Lower lobe of right lung (tissue), 2 donors: ENCODE results near the gene CPT1C. TPM values are rescaled to one million over a fixed set of nuclear protein-coding genes. Genes with fewer than 3 reads are reported as not detected.

Source experiments
- ATAC-seq, 2 donors: fragments of 200-7000 bp; cut with Tn5 transposase; one replicate each; pipeline ENCODE4 v1.9.1; 2020 to 2022; ENCODE audit warnings: mild to moderate bottlenecking in 2 of 2, moderate library complexity in 2 of 2
- DNase-seq: peaks from one replicate; pipeline ENCODE4 v3.0.0-alpha.2; 2020
- H3K27ac ChIP-seq: fragments of 200-600 bp; one replicate; pipeline ENCODE4 v1.8.0; 2022
- H3K27me3 ChIP-seq: fragments of 200-600 bp; one replicate; pipeline ENCODE4 v1.8.0; 2022; ENCODE audit warnings: low read depth
- H3K36me3 ChIP-seq: fragments of 200-600 bp; one replicate; pipeline ENCODE4 v1.8.0; 2022; ENCODE audit warnings: mild to moderate bottlenecking
- H3K4me1 ChIP-seq: fragments of 200-600 bp; one replicate; pipeline ENCODE4 v1.8.0; 2022
- H3K4me3 ChIP-seq: fragments of 200-600 bp; one replicate; pipeline ENCODE4 v1.8.0; 2022; ENCODE audit warnings: mild to moderate bottlenecking
- H3K9me3 ChIP-seq: fragments of 200-600 bp; one replicate; pipeline ENCODE4 v1.8.0; 2022
- intact Hi-C: fragments of 100-400 bp; cut with DNase I; formaldehyde crosslinking; loops from one replicate; pipeline ENCODE4 v1.11.0; 2022
- total RNA-seq: library from RNA; stranded (reverse); fragmentation: NEBNext Ultra II Directional; extraction: Animal tissue kit (Norgen Biotek cat#: 25700); gene quantifications from one replicate; pipeline ENCODE4 v1.2.1, GENCODE V29; 2021
- TF ChIP-seq, protein P1 (sequence below): fragments of 200-600 bp; IDR thresholded peaks from one replicate; pipeline ENCODE4 v1.8.0; 2022; ENCODE audit warnings: antibody characterized with exemption, mild to moderate bottlenecking
- donor health status: DM: no; HTN: yes; CAD: no; lungs with severe emphysema.

The CPT1C gene
- total RNA-seq, 1 donor from 2014 or later, result 3.8 TPM

DNA sequence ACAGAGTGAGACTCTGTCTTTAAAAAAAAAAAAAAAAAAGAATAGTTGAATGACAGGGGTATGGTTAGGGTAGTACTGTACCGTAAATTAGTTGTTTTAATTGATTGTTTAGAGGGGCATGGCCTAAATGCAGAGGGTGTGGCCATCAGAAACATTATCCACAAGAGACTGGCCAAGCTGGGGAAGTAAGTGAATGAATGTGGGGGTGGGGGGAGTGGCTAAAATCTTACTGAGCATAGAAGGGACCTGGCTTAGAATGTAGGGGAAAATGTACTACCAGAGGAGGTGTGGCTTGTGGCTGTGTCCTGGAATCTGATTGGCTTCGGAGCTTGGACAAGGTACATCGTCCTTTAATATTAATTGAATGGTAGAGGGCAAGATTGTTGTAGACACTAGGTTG is 21.4 kb upstream of the CPT1C start:
- ATAC-seq, result no peak
- intact Hi-C loops, result no loop called here
- DNase-seq, result no peak
- TF ChIP-seq, protein P1, sequence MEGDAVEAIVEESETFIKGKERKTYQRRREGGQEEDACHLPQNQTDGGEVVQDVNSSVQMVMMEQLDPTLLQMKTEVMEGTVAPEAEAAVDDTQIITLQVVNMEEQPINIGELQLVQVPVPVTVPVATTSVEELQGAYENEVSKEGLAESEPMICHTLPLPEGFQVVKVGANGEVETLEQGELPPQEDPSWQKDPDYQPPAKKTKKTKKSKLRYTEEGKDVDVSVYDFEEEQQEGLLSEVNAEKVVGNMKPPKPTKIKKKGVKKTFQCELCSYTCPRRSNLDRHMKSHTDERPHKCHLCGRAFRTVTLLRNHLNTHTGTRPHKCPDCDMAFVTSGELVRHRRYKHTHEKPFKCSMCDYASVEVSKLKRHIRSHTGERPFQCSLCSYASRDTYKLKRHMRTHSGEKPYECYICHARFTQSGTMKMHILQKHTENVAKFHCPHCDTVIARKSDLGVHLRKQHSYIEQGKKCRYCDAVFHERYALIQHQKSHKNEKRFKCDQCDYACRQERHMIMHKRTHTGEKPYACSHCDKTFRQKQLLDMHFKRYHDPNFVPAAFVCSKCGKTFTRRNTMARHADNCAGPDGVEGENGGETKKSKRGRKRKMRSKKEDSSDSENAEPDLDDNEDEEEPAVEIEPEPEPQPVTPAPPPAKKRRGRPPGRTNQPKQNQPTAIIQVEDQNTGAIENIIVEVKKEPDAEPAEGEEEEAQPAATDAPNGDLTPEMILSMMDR, result no peak
- Histone ChIP-seq H3K4me1 (peaks cover 19% of the 10 kb centered on the region), H3K27me3 (no peaks in the 10 kb centered on the region), H3K27ac (no peak overlapping the region), H3K36me3 (peaks cover 3% of the 10 kb centered on the region), H3K9me3 (no peaks in the 10 kb centered on the region), H3K4me3 (no peak overlapping the region)

DNA sequence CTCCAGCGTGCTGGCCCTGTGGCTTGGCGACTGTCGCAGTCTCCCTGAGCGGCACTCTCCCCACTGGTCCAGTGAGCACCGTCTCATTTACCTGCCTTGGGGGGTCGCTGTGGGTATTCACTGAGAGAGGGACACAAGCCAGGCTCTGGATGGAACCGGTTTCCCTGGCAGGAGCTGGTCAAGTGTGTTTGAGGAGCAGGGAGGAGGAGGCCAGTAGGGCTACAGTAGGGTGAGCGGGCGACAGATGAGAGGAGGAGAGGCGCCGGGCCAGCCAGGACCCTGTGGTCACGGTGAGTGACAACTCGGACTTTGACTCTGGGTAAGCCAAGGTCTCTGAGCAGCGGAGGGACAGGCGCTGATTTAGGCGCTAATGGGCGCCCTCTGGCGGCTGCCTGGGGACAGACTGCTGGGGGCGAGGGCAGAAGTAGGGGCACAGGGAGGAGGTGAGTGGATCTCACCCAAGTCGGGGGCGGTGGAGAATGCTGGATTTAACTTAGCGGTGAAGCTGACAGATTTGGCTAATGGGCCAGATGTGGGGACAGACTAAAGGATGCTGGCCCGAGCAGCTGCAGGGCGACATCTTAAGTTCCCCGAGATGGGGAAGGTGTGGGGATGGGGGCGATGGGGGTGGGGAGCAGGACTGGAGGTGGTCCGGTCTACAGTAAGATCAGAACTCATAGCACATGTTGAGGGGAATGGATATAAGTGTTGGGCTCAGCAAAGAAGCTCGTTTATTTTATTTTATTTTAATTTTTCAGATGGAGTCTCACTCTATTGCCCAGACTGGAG is 18.6 kb upstream of the CPT1C start:
- Histone ChIP-seq H3K4me3 (no peak overlapping the region), H3K4me1 (peaks cover 15% of the 10 kb centered on the region), H3K36me3 (peaks cover 3% of the 10 kb centered on the region), H3K9me3 (no peaks in the 10 kb centered on the region), H3K27ac (no peak overlapping the region), H3K27me3 (no peaks in the 10 kb centered on the region)
- DNase-seq (peak; percentile 84), ATAC-seq (peak; percentile 18 to 21)
- TF ChIP-seq, protein P1, result peak; percentile 89
- intact Hi-C loops, result no loop called here

DNA sequence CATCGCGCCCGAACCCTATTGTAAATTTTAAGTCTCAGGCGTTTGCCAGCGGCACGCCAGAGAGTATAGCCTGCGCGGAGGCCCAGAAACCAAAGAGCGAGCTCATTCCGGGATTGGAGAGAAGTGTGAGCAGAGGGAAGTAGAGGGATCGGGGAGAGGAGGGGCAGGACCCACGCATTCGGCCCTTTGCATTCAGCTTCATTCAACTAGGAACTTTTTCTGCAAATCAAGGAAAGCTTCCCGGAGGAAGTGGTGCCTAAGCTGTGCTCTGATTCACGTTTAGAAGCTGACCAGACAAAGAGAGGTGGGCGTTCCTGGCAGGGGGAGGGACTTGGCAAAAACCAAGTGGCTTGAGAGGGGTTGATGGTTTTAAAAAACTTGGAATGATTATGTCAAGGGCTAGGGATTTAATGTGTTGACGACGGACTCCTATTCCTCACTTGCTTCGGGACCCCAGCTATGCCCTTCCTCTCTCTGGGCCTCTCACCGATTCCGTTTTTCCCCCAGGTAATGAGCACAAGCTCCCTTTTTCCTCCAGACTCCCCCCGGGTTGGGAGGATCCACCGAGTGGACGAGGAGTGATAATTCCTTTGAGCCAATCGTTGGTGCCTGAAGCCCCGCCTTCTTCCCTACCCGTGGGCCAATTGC is 14.7 kb upstream of the CPT1C start:
- H3K4me1 ChIP-seq, result peaks cover 45% of the 10 kb centered on the region
- H3K27me3 ChIP-seq, result no peaks in the 10 kb centered on the region
- H3K27ac ChIP-seq, result peak overlapping the region; percentile 92
- DNase-seq (peak; percentile 87), ATAC-seq (peak; percentile 66 to 67)
- H3K9me3 ChIP-seq, result no peaks in the 10 kb centered on the region
- TF ChIP-seq, protein P1, result no peak
- peak overlapping the region; percentile 88 for H3K4me3 ChIP-seq
- intact Hi-C loops, result no loop called here
- H3K36me3 ChIP-seq, result peaks cover 10% of the 10 kb centered on the region

DNA sequence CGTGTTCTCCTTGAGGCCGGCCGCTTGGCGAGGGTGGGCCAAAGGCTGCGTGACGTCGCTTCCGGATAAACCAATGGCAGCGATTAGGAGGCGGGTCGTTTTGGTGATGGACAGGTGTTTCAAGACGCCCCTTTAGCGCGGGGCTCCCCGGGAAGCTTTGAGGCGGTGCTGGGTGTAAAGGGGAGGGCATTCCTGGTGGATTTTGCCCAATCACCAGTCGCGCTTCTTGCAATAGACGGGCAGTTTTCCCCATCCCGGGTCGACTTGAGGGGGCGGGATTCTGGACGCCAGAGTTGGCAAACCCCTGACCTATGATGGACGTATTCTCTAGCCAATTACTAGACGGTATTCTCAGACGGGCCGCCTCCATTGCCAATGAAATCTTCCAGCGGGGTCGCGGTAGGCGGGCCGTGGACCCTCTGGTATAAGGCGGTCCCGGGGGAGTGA is 14.1 kb upstream of the CPT1C start:
- intact Hi-C loops, result no loop called here
- TF ChIP-seq, protein P1, result no peak
- peaks cover 44% of the 10 kb centered on the region for H3K4me1 ChIP-seq
- H3K9me3 ChIP-seq, result no peaks in the 10 kb centered on the region
- no peaks in the 10 kb centered on the region for H3K27me3 ChIP-seq
- peak; percentile 89 to 93 for ATAC-seq
- H3K27ac ChIP-seq, result peak overlapping the region; percentile 92
- peak overlapping the region; percentile 88 for H3K4me3 ChIP-seq
- peak; percentile 99 for DNase-seq
- H3K36me3 ChIP-seq, result peaks cover 14% of the 10 kb centered on the region

DNA sequence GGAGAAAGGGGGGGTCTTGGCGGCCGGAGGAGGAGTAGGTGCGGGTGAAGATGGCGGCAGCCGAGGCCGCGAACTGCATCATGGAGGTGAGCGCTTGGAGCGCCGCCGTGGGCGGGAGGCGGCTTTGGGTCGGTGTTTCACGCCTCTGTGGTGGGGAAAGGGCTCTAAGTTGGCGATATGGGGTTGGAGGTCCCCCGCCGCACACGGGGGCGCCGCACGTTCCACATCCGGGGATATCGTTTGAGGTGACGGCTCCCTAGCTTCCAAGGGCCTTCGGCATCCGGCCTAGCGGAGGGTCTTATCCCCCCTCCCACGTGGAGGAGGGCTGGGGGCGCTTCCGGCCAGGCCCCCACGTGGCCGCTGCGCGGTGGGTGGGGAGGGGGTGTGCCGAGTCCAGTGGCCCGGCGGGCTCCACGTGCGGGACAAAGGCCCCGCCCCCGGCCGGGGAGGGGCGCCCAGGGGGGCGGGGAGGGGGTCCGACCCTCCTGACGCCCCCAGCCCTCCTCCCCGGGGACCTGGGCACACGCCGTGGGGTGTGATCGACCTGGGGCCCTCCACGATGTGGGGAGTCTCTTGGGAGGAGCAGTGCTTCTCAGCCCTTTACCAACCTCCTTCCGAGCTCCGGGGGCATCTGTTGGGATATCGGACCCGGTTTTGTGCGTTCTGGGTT is 13.6 kb upstream of the CPT1C start, which contains the start of gene PRMT1:
Gene PRMT1, plus strand, starts transcription at position 41 of the 670 bp plus-strand sequence. Its CDS starts 10 bp downstream, at position 51.
- intact Hi-C loops, result no loop called here
- H3K36me3 ChIP-seq, result peaks cover 20% of the 10 kb centered on the region
- ATAC-seq, result peak; percentile 3 to 13
- no peaks in the 10 kb centered on the region for H3K9me3 ChIP-seq
- DNase-seq, result no peak
- TF ChIP-seq, protein P1, result no peak
- H3K4me1 ChIP-seq, result peaks cover 38% of the 10 kb centered on the region
- H3K27me3 ChIP-seq, result no peaks in the 10 kb centered on the region
- peak within 1 kb of the TSS; percentile 92 for H3K27ac ChIP-seq
- H3K4me3 ChIP-seq, result peak within 1 kb of the TSS; percentile 88
